GM12873 (cell line): ENCODE results near the gene CFAP251.

Source experiments
- CTCF ChIP-seq: IDR thresholded peaks from 2 replicates; pipeline ENCODE4 v1.5.1; 2012; ENCODE audit warnings: low read depth, mild to moderate bottlenecking, moderate library complexity, low read length, control low read depth; ENCODE audit not compliant: insufficient read depth; ENCODE audit errors: missing control alignments

Gene CFAP251

DNA sequence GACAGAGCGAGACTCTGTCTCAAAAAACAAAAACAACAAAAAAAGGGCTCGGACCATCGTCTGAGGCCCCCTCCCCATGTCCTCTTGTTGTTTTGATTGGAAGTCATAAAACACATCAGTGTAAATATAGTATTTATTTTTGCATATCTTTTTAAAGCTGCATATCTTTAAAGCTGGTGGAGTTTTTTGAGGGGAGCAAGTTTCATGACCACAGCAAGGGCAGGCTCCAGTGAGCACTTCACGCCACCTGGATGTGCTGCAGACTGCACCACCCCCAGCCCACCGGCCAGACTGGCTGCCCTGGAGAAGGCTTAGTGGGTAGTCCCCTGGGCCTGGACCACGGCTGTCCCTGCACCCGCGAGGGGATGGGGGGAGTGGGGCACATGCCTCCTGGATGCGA, 91.3 kb downstream of the CFAP251 start:
- no peak for TF ChIP-seq CTCF

DNA sequence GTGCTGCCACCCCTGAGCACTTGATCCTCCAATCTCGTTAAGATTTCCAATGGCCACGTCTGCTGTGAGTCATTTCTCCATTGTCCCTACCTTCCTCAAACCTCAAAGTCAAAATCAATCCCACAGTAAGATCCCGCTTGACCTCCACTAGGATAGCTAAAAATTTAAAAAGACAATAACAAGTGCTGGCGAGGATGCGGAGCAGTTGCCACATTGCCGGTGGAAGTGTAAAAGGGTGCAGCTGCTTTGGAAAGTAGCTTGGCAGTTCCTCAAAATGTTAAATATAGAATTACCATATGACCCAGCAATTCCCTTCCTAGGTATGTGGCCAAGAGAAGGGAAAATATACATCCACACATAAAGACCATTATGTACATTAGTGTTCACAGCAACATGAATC, 93.8 kb downstream of the CFAP251 start:
- no peak for TF ChIP-seq CTCF

DNA sequence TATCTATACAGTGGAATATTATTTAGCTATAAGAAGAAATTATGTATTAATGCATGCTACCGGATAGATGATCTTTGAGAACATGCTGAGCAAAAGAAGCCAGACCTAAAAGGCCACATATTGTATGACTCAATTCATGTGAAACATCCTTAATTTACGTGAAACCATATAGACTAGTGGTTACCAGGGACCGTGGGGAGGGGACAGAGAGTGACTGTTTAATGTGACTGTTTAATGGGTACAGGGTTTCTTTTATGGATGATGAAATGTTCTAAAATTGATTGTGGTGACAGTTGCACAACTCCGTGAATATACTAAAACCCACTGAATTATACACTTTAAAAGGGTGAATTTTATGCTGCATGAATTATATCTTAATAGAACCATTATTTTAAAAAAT, 94.7 kb downstream of the CFAP251 start:
- TF ChIP-seq CTCF, result no peak

- no peak for TF ChIP-seq CTCF
These were observed 95.6 kb downstream of the CFAP251 start for GRCh38 chr12:122013791-122014590.

- no peak for TF ChIP-seq CTCF
These were observed 96.4 kb downstream of the CFAP251 start for GRCh38 chr12:122014781-122015180.

DNA sequence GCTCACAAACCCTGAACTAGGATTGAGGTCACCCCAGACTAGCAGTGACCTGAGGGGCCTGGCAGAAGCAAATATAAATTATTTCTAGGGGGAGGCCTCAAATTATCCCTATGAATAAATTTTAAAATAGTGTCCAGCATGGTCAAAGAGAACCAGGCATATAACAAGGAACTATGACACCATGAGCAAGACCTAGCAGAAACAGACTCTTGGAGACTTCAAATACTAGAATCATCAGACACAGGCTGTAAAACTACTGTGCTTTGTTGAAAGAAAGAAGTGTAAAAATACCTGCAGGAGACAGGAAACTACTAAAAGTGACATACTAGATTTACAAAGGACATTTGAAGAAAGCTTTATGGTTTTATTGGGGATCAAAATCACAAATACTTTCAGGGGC, 100.1 kb downstream of the CFAP251 start:
- no peak for TF ChIP-seq CTCF

- no peak for TF ChIP-seq CTCF
These were observed 100.5 kb downstream of the CFAP251 start for GRCh38 chr12:122018937-122019336.
